VCaP (cell line): ENCODE measurements around the gene FTO.

Experiments used
- H3K27ac ChIP-seq: fragments of 450-650 bp; 2 replicates; pipeline ENCODE4 v1.5.1; 2017
- CTCF ChIP-seq: fragments of 450-650 bp; conservative IDR thresholded peaks from 2 replicates; pipeline ENCODE4 v1.5.1; 2017; ENCODE audit warnings: mild to moderate bottlenecking, moderate library complexity

FTO gene

GRCh38 chr16:53980675-53981074, 276.7 kb downstream of the FTO start:
- no peak overlapping the region for H3K27ac ChIP-seq

GRCh38 chr16:53982631-53983042, 278.7 kb downstream of the FTO start:
- H3K27ac ChIP-seq, result no peak overlapping the region
- no peak for TF ChIP-seq CTCF

More at GRCh38 chr16:53980675-53981074, 276.7 kb downstream of the FTO start:
- no peak for TF ChIP-seq CTCF

DNA sequence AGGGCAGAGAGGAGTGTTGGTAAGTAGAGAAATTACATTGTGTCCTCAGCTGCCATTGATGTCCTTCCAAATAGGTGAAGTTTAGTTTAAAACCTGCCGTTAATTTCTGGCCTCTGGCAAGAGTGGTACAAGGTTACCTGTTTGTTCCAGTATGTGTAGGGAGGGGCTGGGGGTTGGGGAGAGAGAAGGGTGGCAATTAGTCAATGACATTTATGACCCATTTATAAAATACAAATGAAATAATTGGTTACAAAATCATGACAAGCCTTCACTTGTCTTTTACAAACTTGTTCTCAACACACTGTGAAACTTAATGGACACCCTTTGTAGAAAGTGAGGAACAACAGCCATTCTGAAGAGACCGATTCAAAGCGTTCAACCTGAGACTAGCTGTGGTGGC, 281.0 kb downstream of the FTO start:
- no peak for TF ChIP-seq CTCF
- H3K27ac ChIP-seq, result no peak overlapping the region

DNA sequence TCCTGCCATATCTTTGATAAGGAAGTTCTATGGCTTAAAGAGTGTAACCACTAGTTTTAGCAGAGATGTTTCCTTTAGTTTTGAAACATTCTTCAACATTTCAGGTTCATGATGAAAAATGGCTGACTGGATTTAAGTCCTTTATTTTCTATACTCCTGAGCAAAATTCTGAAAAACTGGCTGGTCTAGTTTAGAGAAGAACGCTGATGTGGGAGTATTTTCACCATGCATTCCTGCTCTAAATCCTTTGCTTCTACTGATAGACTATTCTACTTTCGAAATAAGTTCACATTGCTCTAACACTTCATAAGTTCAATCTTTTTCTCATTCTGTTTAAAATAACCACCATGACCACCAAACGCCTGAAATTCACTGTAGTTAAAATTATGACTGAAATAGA, 281.9 kb downstream of the FTO start:
- no peak for TF ChIP-seq CTCF

DNA sequence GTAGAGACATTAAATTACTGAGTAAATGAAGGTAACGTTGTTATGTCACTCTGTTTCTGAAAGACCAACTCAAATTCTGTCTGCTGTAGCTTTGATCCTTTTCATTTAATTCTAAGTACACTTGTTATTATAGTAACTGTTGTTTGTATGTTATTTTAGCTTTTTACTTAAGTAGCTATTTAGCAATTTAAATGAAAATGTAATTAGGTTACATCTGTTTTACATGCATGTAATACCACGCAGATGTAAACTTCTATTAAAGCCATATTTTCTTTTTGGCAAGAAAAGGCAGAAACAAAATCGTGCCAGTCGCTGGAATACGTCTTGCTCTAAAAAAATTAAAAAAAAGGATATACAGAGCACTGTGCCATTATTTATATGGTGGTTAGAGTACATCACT, 282.8 kb downstream of the FTO start:
- TF ChIP-seq CTCF, result no peak

More for the DNA sequence above, 281.9 kb downstream of the FTO start:
- no peak overlapping the region for H3K27ac ChIP-seq

GRCh38 chr16:53988136-53988535, 284.2 kb downstream of the FTO start:
- peak overlapping the region; percentile 49 for H3K27ac ChIP-seq
- TF ChIP-seq CTCF, result no peak

More for the DNA sequence above, 282.8 kb downstream of the FTO start:
- H3K27ac ChIP-seq, result no peak overlapping the region

DNA sequence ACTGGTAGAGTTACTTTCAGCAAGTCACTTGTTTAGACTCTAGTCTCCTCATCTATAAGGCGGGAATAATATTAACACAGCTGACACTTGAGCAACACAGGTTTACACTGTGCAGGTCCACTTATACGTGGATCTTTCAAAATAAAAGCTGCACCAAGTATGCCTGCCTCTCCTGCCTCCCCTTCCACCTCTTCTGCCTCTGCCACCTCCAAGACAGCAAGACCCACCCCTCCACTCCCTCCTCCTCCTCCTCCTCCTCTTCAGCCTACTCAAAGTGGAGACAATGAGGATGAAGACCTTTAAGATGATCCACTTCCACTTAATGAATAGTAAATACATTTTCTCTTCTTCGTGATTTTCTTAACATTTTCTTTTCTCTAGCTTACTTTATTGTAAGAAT, 285.6 kb downstream of the FTO start:
- H3K27ac ChIP-seq, result no peak overlapping the region
- no peak for TF ChIP-seq CTCF
